A549 (cell line): ENCODE results near the gene COG2. TPM values are rescaled to one million over a fixed set of nuclear protein-coding genes. Genes with fewer than 3 reads are reported as not detected.

Experiments used
- ATAC-seq, 2 experiments: fragments of 200-7000 bp in 1 of 2; fragments of >200 bp in 1 of 2; cut with Nextera tagmentation in 1 of 2; cut with Tn5 transposase in 1 of 2; 3 replicates each; pipeline versions ENCODE4 v1.8.0 to v1.9.1; 2018 to 2020; ENCODE audit warnings: mild to moderate bottlenecking in 1 of 2, moderate library complexity in 1 of 2
- CTCF ChIA-PET: fragments of 300-600 bp; sonication (Branson Sonifier 250); formaldehyde crosslinking; extraction: SDS; loops from one replicate; lab custom pipeline; 2021; ENCODE audit warnings: antibody characterized with exemption, inconsistent platforms; lab: Yijun Ruan, JAX
- POLR2A ChIA-PET: fragments of 350-600 bp; formaldehyde crosslinking; extraction: SDS; loops from one replicate; lab custom pipeline; 2021; ENCODE audit warnings: antibody characterized with exemption, inconsistent platforms; lab: Yijun Ruan, JAX
- DNase-seq, 2 experiments: peaks; one replicate each; pipeline versions ENCODE4 v3.0.0 to v3.0.0-alpha.2; 2011 to 2016; ENCODE audit warnings: low read depth in 1 of 2, low spot score in 1 of 2
- FAIRE-seq: peaks from 2 replicates; lab custom pipeline; 2011; peaks lifted over from hg19 to GRCh38; lab: Jason Lieb, UNC
- H3K27ac ChIP-seq, 2 experiments: fragments of >200 bp; sonication (Bioruptor Twin); formaldehyde crosslinking; 3 replicates each; pipeline ENCODE4 v1.5.1; 2016 to 2017
- H3K4me1 ChIP-seq: fragments of >200 bp; sonication (Bioruptor Twin); formaldehyde crosslinking; 3 replicates; pipeline ENCODE4 v1.6.1; 2016
- H3K4me2 ChIP-seq: fragments of >200 bp; sonication (Bioruptor Twin); formaldehyde crosslinking; 3 replicates; pipeline ENCODE4 v1.6.1; 2016
- H3K4me3 ChIP-seq: fragments of >200 bp; sonication (Bioruptor Twin); formaldehyde crosslinking; 3 replicates; pipeline ENCODE4 v1.5.1; 2016
- H3K9me3 ChIP-seq: fragments of >200 bp; sonication (Bioruptor Twin); formaldehyde crosslinking; 3 replicates; pipeline ENCODE4 v1.6.1; 2016
- BHLHE40 ChIP-seq: IDR thresholded peaks from 2 replicates; pipeline ENCODE4 v1.6.1; 2012; ENCODE audit warnings: low read depth, low read length, inconsistent platforms
- CBX8 ChIP-seq: fragments of 200-600 bp; sonication (generic); IDR thresholded peaks from 2 replicates; pipeline ENCODE4 v1.6.1; 2016
- EHMT2 ChIP-seq: fragments of 200-600 bp; sonication (generic); IDR thresholded peaks from 2 replicates; pipeline ENCODE4 v1.6.1; 2016; ENCODE audit warnings: antibody characterized with exemption, low read depth, mild to moderate bottlenecking, moderate library complexity
- EP300 ChIP-seq, 2 experiments: fragments of >200 bp; sonication (Bioruptor Twin); formaldehyde crosslinking; IDR thresholded peaks; 2 replicates in 1 of 2; 3 replicates in 1 of 2; pipeline ENCODE4 v1.6.1; 2016 to 2017
- ESRRA ChIP-seq: fragments of 150-350 bp; IDR thresholded peaks from 2 replicates; pipeline ENCODE4 v1.6.1; 2014; ENCODE audit warnings: mild to moderate bottlenecking, low read length, borderline replicate concordance
- FOSB ChIP-seq: fragments of 250-450 bp; sonication (Bioruptor Pico); IDR thresholded peaks from 2 replicates; pipeline ENCODE4 v1.5.0; 2020; ENCODE audit warnings: mild to moderate bottlenecking, moderate library complexity
- FOSL2 ChIP-seq, 2 experiments: fragments of 450-650 bp in 1 of 2; fragments of >200 bp in 1 of 2; sonication (Bioruptor Twin) in 1 of 2; formaldehyde crosslinking; IDR thresholded peaks; 2 replicates each; pipeline versions ENCODE4 v1.5.0 to v1.6.1; 2016 to 2020; ENCODE audit warnings: mild to moderate bottlenecking in 1 of 2, moderate library complexity in 1 of 2
- FOXS1 ChIP-seq: fragments of 250-450 bp; sonication (Bioruptor Pico); IDR thresholded peaks from 2 replicates; pipeline ENCODE4 v1.5.0; 2020; ENCODE audit warnings: mild to moderate bottlenecking, moderate library complexity
- HDAC2 ChIP-seq: fragments of 200-600 bp; sonication (generic); IDR thresholded peaks from 2 replicates; pipeline ENCODE4 v1.6.1; 2016
- HOXA7 ChIP-seq: fragments of 250-450 bp; sonication (Bioruptor Pico); IDR thresholded peaks from 2 replicates; pipeline ENCODE4 v1.5.0; 2020; ENCODE audit warnings: mild to moderate bottlenecking, moderate library complexity
- HOXB13 ChIP-seq: fragments of 250-450 bp; sonication (Bioruptor Pico); IDR thresholded peaks from 2 replicates; pipeline ENCODE4 v1.5.0; 2020; ENCODE audit warnings: low read depth, mild to moderate bottlenecking, moderate library complexity
- KDM5A ChIP-seq: fragments of 200-600 bp; sonication (generic); IDR thresholded peaks from 2 replicates; pipeline ENCODE4 v1.6.1; 2016; ENCODE audit warnings: antibody characterized with exemption, mild to moderate bottlenecking
- MAZ ChIP-seq: fragments of 150-350 bp; IDR thresholded peaks from 2 replicates; pipeline ENCODE4 v1.6.1; 2014; ENCODE audit warnings: antibody characterized with exemption, low read depth, low read length, borderline replicate concordance
- NPAS2 ChIP-seq: fragments of 250-450 bp; sonication (Bioruptor Pico); IDR thresholded peaks from 2 replicates; pipeline ENCODE4 v1.8.0; 2022; ENCODE audit warnings: mild to moderate bottlenecking, moderate library complexity, borderline replicate concordance
- PHF8 ChIP-seq: fragments of 200-600 bp; sonication (generic); IDR thresholded peaks from 2 replicates; pipeline ENCODE4 v1.6.1; 2016; ENCODE audit warnings: low read depth, mild to moderate bottlenecking, antibody characterized with exemption, moderate library complexity, borderline replicate concordance
- POLR2A ChIP-seq: IDR thresholded peaks from 2 replicates; pipeline ENCODE4 v1.6.1; 2012; ENCODE audit warnings: mild to moderate bottlenecking, low read length
- POLR2AphosphoS2 ChIP-seq: conservative IDR thresholded peaks from 2 replicates; pipeline ENCODE4 v1.6.1; 2012; ENCODE audit warnings: low read length, improper control_type of control experiment, inconsistent platforms
- RAD21 ChIP-seq, 2 experiments: fragments of >200 bp in 1 of 2; sonication (Bioruptor Twin) in 1 of 2; formaldehyde crosslinking in 1 of 2; IDR thresholded peaks in 1 of 2; conservative IDR thresholded peaks in 1 of 2; 2 replicates in 1 of 2; 3 replicates in 1 of 2; pipeline ENCODE4 v1.6.1; 2012 to 2018; ENCODE audit warnings: inconsistent platforms in 1 of 2
- RARB ChIP-seq: fragments of 250-450 bp; sonication (Bioruptor Pico); IDR thresholded peaks from 2 replicates; pipeline ENCODE4 v1.8.0; 2021; ENCODE audit warnings: mild to moderate bottlenecking, moderate library complexity
- RFX5 ChIP-seq: fragments of 450-650 bp; IDR thresholded peaks from 2 replicates; pipeline ENCODE4 v1.7.1; 2014; ENCODE audit warnings: antibody characterized with exemption, mild to moderate bottlenecking, moderate library complexity
- RNF2 ChIP-seq: fragments of 200-600 bp; sonication (generic); IDR thresholded peaks from 2 replicates; pipeline ENCODE4 v1.6.1; 2016; ENCODE audit warnings: low read depth, mild to moderate bottlenecking, antibody characterized with exemption, moderate library complexity, borderline replicate concordance
- SMC3 ChIP-seq: fragments of >200 bp; sonication (Bioruptor Twin); formaldehyde crosslinking; IDR thresholded peaks from 3 replicates; pipeline ENCODE4 v1.6.1; 2018; ENCODE audit warnings: inconsistent platforms
- TP53 ChIP-seq: fragments of 250-450 bp; sonication (Bioruptor Pico); IDR thresholded peaks from 2 replicates; pipeline ENCODE4 v1.5.0; 2021; ENCODE audit warnings: mild to moderate bottlenecking, moderate library complexity
- ZC3H11A ChIP-seq: fragments of 450-650 bp; IDR thresholded peaks from 2 replicates; pipeline ENCODE4 v1.6.1; 2014; ENCODE audit warnings: antibody characterized with exemption, mild to moderate bottlenecking
- ZFP36 ChIP-seq: fragments of 450-650 bp; IDR thresholded peaks from 2 replicates; pipeline ENCODE4 v1.6.1; 2014; ENCODE audit warnings: borderline replicate concordance; ENCODE audit not compliant: partially characterized antibody
- ZSCAN20 ChIP-seq: fragments of 250-450 bp; sonication (Bioruptor Pico); IDR thresholded peaks from 2 replicates; pipeline ENCODE4 v1.8.0; 2022; ENCODE audit warnings: mild to moderate bottlenecking, moderate library complexity
- WGBS: methylation state at CpG from one replicate; pipeline ENCODE4 v1.1.6; 2017; ENCODE audit errors: missing lambda C conversion rate; 5-methylcytosine and 5-hydroxymethylcytosine counted together
- polyA plus RNA-seq, 4 experiments: library from polyadenylated mRNA; depleted of rRNA in 3 of 4; stranded (reverse); fragments of >200 nt; fragmentation: RNase III in 1 of 4; extraction: RNeasy Plus Mini Kit Qiagen cat#74134 plus additional on column Dnase treatment in 1 of 4; gene quantifications; 2 replicates in 3 of 4; 3 replicates in 1 of 4; pipeline ENCODE4 v1.2.3, GENCODE V29; 2011 to 2017
- TF ChIP-seq, protein P1 (sequence below): fragments of 200-600 bp; sonication (generic); IDR thresholded peaks from 2 replicates; pipeline ENCODE4 v1.6.1; 2016; ENCODE audit warnings: antibody characterized with exemption, mild to moderate bottlenecking, moderate library complexity
- TF ChIP-seq, protein P2 (sequence below): fragments of >200 bp; sonication (Bioruptor Twin); formaldehyde crosslinking; IDR thresholded peaks from 2 replicates; pipeline ENCODE4 v1.6.1; 2016
- TF ChIP-seq, protein P3 (sequence below): IDR thresholded peaks from 2 replicates; pipeline ENCODE4 v1.6.1; 2012
- TF ChIP-seq, protein P4 (sequence below): IDR thresholded peaks from 2 replicates; pipeline ENCODE4 v1.6.1; 2012; ENCODE audit warnings: low read depth, borderline replicate concordance
- TF ChIP-seq, protein P5 (sequence below): fragments of 150-350 bp; IDR thresholded peaks from 2 replicates; pipeline ENCODE4 v1.6.1; 2014; ENCODE audit warnings: low read depth, mild to moderate bottlenecking, low read length
- TF ChIP-seq, protein P6 (sequence below): IDR thresholded peaks from 2 replicates; pipeline ENCODE4 v1.6.1; 2012
- TF ChIP-seq, protein P7 (sequence below): fragments of 450-650 bp; IDR thresholded peaks from 2 replicates; pipeline ENCODE4 v1.6.1; 2014; ENCODE audit warnings: antibody characterized with exemption

The COG2 gene
- polyA plus RNA-seq, 2 of the 4 experiments (the other 2 are of a cell fraction): 23.0 to 34.2 TPM

DNA sequence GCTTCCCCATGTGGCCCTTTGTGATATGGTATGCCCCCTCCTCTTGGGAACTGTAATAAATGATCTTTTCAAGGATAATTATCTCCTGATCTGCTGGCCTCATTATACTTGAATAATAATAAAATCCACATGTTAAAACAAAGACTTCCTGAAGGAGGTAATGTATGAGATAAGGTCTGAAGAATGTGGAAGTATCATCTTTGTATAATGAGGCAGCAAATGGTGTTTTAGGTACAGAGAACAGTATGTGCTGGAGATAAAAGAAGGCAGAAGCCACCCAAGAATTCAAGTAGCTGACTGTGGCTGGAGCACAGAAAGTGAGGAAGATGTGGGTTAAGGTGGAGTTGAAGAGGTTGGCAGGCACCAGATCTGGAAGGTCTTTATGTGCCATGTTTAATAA lies 12.8 kb upstream of the COG2 start:
- TF ChIP-seq ESRRA: no peak
- TF ChIP-seq ZSCAN20 (CRISPR knock-in tag): no peak
- no peak for TF ChIP-seq BHLHE40
- no peak for TF ChIP-seq ZC3H11A
- TF ChIP-seq FOSL2 (IDR thresholded peaks at IDR 0.05): no peak
- no peak for TF ChIP-seq FOSL2 (CRISPR knock-in tag; IDR thresholded peaks at IDR 0.05)
- TF ChIP-seq POLR2A: no peak
- TF ChIP-seq PHF8: no peak
- TF ChIP-seq RNF2: no peak
- TF ChIP-seq NPAS2 (CRISPR knock-in tag): no peak
- TF ChIP-seq RFX5: no peak
- no peak for TF ChIP-seq POLR2AphosphoS2
- TF ChIP-seq HDAC2: no peak
- TF ChIP-seq SMC3: no peak
- TF ChIP-seq FOXS1 (CRISPR knock-in tag): no peak
- no peak for TF ChIP-seq FOSB
- TF ChIP-seq MAZ: no peak
- no peak for TF ChIP-seq RARB (CRISPR knock-in tag)
- no peak for TF ChIP-seq EHMT2
- TF ChIP-seq, protein P1, sequence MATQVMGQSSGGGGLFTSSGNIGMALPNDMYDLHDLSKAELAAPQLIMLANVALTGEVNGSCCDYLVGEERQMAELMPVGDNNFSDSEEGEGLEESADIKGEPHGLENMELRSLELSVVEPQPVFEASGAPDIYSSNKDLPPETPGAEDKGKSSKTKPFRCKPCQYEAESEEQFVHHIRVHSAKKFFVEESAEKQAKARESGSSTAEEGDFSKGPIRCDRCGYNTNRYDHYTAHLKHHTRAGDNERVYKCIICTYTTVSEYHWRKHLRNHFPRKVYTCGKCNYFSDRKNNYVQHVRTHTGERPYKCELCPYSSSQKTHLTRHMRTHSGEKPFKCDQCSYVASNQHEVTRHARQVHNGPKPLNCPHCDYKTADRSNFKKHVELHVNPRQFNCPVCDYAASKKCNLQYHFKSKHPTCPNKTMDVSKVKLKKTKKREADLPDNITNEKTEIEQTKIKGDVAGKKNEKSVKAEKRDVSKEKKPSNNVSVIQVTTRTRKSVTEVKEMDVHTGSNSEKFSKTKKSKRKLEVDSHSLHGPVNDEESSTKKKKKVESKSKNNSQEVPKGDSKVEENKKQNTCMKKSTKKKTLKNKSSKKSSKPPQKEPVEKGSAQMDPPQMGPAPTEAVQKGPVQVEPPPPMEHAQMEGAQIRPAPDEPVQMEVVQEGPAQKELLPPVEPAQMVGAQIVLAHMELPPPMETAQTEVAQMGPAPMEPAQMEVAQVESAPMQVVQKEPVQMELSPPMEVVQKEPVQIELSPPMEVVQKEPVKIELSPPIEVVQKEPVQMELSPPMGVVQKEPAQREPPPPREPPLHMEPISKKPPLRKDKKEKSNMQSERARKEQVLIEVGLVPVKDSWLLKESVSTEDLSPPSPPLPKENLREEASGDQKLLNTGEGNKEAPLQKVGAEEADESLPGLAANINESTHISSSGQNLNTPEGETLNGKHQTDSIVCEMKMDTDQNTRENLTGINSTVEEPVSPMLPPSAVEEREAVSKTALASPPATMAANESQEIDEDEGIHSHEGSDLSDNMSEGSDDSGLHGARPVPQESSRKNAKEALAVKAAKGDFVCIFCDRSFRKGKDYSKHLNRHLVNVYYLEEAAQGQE: no peak
- no peak for TF ChIP-seq CBX8
- TF ChIP-seq, all 56 proteins: peak for 0
- H3K4me1 ChIP-seq: no peaks in the 10 kb centered on the region
- FAIRE-seq (no peak), ATAC-seq (no peak), DNase-seq (no peak)
- H3K4me3 ChIP-seq: no peak overlapping the region
- H3K4me2 ChIP-seq: no peak overlapping the region
- no peak overlapping the region for H3K27ac ChIP-seq
- ChIA-PET POLR2A (no interaction called here), CTCF (interaction anchor here (1.0 kb wide), 1 partner anchor 14 kb away, joined by 3 read pairs; no protein-coding TSS in a partner anchor)
- H3K9me3 ChIP-seq: no peaks in the 10 kb centered on the region

DNA sequence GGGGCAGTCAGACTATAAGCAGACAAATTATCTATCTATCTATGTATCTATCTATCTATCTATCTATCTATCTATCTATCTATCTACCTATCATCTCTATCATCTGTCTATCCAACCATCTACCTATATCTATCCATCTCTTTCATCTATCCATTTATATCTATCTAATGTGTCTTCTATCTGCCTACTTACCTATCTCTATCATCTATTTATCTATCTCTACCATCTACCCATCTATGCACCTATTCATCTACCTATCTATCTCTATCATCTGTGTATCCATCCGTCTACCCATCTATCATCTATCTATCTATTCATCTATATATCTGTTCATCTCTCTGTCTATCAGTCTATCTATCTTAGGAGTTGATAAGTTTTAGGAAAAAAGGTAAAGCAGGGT lies 10.8 kb upstream of the COG2 start:
- WGBS: 6% methylated on average over 1 of the region's 1 CpG
- CTCF ChIA-PET: interaction anchor here (1.4 kb wide), 1 partner anchor 11 kb away, joined by 5 read pairs; the partner anchor contains the start of gene COG2
- FAIRE-seq: no peak
- TF ChIP-seq KDM5A (no peak), ZFP36 (no peak), TP53 (no peak), RAD21 (conservative IDR thresholded peaks at IDR 0.05 in 1 of 2, IDR thresholded peaks at IDR 0.05 in 1 of 2) (no peak), EP300 (IDR thresholded peaks at IDR 0.05) (no peak), HOXA7 (CRISPR knock-in tag) (no peak), ZC3H11A (no peak), HOXB13 (CRISPR knock-in tag) (no peak), ESRRA (no peak)
- TF ChIP-seq, protein P2, sequence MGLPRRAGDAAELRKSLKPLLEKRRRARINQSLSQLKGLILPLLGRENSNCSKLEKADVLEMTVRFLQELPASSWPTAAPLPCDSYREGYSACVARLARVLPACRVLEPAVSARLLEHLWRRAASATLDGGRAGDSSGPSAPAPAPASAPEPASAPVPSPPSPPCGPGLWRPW: no peak
- TF ChIP-seq, protein P3, sequence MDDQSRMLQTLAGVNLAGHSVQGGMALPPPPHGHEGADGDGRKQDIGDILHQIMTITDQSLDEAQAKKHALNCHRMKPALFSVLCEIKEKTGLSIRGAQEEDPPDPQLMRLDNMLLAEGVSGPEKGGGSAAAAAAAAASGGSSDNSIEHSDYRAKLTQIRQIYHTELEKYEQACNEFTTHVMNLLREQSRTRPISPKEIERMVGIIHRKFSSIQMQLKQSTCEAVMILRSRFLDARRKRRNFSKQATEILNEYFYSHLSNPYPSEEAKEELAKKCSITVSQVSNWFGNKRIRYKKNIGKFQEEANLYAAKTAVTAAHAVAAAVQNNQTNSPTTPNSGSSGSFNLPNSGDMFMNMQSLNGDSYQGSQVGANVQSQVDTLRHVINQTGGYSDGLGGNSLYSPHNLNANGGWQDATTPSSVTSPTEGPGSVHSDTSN: no peak
- TF ChIP-seq, protein P4, sequence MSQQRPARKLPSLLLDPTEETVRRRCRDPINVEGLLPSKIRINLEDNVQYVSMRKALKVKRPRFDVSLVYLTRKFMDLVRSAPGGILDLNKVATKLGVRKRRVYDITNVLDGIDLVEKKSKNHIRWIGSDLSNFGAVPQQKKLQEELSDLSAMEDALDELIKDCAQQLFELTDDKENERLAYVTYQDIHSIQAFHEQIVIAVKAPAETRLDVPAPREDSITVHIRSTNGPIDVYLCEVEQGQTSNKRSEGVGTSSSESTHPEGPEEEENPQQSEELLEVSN: no peak
- TF ChIP-seq, protein P5, sequence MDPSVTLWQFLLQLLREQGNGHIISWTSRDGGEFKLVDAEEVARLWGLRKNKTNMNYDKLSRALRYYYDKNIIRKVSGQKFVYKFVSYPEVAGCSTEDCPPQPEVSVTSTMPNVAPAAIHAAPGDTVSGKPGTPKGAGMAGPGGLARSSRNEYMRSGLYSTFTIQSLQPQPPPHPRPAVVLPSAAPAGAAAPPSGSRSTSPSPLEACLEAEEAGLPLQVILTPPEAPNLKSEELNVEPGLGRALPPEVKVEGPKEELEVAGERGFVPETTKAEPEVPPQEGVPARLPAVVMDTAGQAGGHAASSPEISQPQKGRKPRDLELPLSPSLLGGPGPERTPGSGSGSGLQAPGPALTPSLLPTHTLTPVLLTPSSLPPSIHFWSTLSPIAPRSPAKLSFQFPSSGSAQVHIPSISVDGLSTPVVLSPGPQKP: no peak
- TF ChIP-seq, protein P6, sequence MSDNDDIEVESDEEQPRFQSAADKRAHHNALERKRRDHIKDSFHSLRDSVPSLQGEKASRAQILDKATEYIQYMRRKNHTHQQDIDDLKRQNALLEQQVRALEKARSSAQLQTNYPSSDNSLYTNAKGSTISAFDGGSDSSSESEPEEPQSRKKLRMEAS: no peak
- TF ChIP-seq, protein P7, sequence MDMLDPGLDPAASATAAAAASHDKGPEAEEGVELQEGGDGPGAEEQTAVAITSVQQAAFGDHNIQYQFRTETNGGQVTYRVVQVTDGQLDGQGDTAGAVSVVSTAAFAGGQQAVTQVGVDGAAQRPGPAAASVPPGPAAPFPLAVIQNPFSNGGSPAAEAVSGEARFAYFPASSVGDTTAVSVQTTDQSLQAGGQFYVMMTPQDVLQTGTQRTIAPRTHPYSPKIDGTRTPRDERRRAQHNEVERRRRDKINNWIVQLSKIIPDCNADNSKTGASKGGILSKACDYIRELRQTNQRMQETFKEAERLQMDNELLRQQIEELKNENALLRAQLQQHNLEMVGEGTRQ: no peak

More for the DNA sequence above, 10.8 kb upstream of the COG2 start:
- POLR2A ChIA-PET: no interaction called here
- no peak overlapping the region for H3K4me3 ChIP-seq
- no peaks in the 10 kb centered on the region for H3K9me3 ChIP-seq
- no peak overlapping the region for H3K27ac ChIP-seq
- H3K4me1 ChIP-seq: no peaks in the 10 kb centered on the region
- no peak for ATAC-seq
- no peak for DNase-seq
- no peak overlapping the region for H3K4me2 ChIP-seq
